ENCODE data around the gene BRSK2. TPM values are rescaled to one million over a fixed set of nuclear protein-coding genes. Genes with fewer than 3 reads are reported as not detected.

BRSK2 gene
- total RNA-seq, 2 donors from 2014 or later = 0.81 to 1.0 TPM

DNA sequence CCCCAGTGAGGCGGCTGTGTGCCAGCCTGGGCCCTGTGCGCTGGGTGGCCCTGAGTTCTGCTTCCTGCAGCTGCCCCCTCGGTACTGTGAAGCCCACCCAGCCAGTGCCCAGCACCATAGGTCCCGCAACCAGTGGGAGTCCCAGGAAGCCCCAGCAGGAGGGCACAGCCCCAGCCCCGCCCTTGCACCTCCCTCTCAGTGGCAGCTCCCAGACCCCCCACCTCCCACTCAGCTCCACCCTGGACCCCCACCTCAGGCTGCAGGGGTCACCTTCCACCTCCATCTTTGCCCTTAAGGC lies 66.0 kb downstream of the BRSK2 start:
- intact Hi-C loops (cut with DNase I) = no loop called here
- no peak for DNase-seq (ENCODE audit: low spot score)

- intact Hi-C loops (cut with DNase I) = no loop called here
- no peak for DNase-seq (ENCODE audit: low spot score)
Measured at GRCh38 chr11:1456176-1456575, 66.4 kb downstream of the BRSK2 start.

- intact Hi-C loops (cut with DNase I) = no loop called here
- no peak for DNase-seq (ENCODE audit: low spot score)
Measured at GRCh38 chr11:1456596-1457325, 67.0 kb downstream of the BRSK2 start.

DNA sequence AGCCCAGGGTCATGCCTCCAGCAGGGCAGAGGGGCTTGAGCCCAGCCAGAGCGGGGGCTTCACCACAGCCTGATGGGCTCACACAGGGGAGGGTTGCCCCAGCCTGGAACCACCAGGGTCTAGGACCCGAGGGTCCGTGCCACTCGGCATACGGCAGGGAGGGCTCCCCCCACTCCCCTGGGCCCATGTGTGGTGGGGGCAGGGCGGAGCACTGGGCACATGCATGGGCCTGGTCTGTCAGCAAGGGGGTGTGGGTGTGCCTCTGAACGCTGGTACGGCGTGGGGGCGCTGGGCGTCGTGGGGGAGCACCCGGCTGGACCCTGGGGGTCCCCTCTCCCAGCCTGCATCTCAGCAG lies 67.6 kb downstream of the BRSK2 start:
- intact Hi-C loops (cut with DNase I) = no loop called here
- no peak for DNase-seq (ENCODE audit: low spot score)

DNA sequence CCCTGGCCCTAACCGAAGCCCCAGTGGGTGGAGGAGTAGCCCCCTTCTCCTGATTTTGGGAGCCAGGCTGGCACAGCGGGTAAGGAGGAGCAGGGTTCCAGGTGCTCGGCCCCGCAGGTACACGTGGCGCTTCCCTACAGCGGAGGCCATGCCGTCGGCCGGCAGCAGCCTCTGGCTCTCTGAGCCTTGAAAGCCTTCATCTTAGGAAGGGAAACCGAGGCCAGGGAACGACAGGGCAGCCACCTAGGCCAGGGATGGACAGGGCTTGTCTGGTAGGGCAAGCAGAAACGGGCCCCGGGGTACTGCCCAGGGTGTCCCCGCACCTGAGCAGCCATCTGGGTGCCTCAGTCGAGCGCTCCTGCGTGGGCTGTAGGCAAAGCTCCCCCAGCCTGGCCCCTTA lies 68.1 kb downstream of the BRSK2 start:
- intact Hi-C loops (cut with DNase I) = no loop called here
- no peak for DNase-seq (ENCODE audit: low spot score)

DNA sequence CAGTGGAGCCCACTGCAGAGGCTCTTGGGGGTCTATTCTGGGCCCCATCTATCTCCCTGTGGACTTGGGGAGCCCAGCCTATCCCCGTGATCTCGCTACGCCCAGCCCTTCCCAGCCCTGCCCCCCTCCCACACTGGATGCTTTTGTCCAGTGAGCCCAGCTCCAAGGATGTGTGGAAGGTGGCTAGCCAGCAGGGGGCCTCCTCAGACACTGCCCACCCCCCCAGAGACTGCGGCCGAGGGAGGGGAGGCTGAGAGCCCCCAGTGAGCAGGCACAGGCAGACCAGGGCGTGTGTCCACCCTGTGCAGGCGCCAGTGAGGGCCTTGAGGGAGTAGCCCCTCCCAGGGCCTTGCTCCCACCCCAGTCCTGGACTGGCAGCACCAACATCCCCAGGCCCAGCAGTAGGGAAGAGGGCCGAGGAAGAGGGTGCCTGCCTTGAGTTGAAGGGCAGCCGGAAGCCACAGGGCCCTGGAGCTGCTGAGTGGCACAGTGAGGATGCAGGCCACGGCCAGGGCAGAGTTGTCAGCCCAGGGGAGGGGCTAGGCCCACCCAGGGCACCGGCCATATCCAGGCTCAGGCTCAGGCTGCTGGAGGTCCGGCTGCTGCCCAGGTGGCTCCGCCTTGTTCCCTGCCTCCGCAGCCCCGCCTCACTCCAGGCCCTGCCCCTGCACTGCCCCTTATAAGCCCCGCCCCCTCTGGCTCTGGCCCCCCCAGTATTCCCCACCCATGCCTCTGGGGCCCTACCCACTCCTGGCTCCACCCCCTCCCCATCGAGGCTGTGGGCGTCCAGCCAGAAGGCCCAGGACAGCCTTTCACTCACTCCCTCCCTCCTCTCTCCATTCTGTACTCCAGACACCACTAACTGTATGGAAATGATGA lies 68.8 kb downstream of the BRSK2 start:
- DNase-seq (ENCODE audit: low spot score) = no peak
- intact Hi-C loops (cut with DNase I) = no loop called here

GRCh38 chr11:1459219-1459575 lies 69.5 kb downstream of the BRSK2 start:
- intact Hi-C loops (cut with DNase I) = no loop called here
- DNase-seq (ENCODE audit: low spot score) = no peak

- intact Hi-C loops (cut with DNase I) = no loop called here
- no peak for DNase-seq (ENCODE audit: low spot score)
Measured at GRCh38 chr11:1459764-1460395, 70.1 kb downstream of the BRSK2 start.

DNA sequence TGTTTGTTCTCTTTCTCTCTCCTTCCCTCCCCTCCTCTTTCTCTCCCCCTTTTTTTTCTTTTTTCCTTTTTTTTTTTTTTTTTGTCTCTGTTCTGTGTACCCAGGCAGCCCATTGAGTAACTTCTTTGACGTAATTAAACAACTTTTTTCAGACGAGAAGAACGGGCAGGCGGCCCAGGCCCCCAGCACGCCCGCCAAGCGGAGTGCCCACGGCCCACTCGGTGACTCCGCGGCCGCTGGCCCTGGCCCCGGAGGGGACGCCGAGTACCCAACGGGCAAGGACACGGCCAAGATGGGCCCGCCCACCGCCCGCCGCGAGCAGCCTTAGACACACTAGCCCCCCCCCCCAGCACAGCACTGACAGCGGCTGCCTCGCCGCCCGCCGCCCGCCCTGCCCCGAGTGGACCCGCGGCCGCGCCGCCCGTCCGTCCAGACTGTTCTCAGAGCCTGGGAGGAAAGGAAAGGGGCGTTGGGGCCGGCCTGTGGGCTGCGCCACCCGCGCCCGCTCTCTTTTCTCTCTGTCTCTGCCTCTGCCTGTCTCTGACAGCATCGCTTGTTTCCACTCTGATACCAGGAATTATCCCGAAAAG lies 70.8 kb downstream of the BRSK2 start:
- intact Hi-C loops (cut with DNase I) = no loop called here
- DNase-seq (ENCODE audit: low spot score) = no peak

DNA sequence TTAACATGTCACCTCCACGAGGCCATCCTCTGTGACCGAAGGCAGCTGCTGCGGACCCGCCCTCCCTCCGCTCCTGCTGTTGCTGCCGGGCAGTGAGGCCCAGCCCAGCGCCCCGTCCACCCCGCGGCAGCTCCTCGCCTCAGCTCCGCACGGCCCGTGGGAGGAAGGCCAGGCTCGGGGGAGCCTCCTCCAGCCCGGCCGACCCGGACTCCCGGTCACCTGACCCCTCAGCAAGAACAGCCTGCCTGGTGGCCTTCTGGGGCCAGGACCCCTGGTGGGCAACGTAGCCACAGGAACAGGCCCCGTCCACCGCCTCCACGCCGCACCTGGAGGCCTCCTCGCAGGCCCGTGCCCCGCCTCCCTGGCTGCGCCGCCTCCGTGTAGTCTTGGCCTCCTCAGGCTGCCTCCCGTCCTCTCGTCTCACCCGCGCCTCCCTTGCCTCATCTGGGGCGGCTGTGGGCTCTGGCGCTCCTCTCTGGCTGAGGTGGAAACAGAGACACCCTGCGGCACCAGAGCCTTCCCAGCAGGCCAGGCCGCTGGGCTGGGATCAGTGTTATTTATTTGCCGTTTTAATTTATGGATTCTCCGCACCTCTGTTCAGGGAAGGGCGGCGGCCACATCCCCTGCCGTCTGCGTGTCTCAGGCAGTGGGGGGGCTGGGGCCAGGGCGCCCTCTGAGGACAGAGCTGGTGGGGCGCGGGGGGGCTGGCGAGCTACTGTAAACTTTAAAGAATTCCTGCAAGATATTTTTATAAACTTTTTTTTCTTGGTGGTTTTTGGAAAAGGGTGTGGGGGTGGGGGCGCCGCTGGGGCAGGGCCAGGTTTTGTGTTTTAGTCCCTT lies 71.5 kb downstream of the BRSK2 start:
- no peak for DNase-seq (ENCODE audit: low spot score)
- intact Hi-C loops (cut with DNase I) = no loop called here

GRCh38 chr11:1461826-1462697 lies 72.3 kb downstream of the BRSK2 start:
- no peak for DNase-seq (ENCODE audit: low spot score)
- intact Hi-C loops (cut with DNase I) = no loop called here

DNA sequence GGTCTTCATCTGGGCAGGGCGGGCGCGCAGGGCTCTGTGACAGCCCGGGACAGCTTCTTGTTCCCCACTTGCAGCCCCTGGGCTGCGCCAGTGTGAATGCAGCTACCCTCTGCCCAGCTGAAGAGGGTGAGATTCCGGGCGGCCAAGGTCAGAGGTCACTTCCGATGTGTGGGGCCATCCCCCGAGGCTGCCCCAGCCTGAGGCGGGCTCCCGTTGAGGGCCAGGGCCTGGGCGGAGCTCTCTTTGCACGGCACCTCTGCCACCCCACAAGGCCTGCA lies 72.9 kb downstream of the BRSK2 start:
- DNase-seq (ENCODE audit: low spot score) = no peak
- intact Hi-C loops (cut with DNase I) = no loop called here

DNA sequence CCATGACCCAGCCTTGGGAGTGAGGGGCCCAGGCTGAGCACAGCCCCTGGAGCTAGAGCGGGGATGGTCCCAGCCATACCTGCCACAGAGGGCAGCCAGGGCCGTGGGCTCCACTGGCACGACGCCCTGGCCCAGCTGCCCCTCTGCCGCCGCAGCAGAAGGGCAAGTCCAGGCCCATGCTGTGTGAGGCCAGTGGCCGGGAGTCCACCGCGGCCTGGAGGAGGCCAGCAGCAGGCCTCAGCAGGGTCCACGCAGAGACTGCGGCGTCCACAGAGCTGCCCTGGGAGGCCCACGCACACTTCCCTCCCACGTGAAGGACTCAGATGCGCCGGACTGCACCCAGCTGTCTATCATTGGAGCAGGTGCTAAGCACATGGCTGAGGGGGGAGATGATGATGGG lies 73.3 kb downstream of the BRSK2 start:
- intact Hi-C loops (cut with DNase I) = no loop called here

DNA sequence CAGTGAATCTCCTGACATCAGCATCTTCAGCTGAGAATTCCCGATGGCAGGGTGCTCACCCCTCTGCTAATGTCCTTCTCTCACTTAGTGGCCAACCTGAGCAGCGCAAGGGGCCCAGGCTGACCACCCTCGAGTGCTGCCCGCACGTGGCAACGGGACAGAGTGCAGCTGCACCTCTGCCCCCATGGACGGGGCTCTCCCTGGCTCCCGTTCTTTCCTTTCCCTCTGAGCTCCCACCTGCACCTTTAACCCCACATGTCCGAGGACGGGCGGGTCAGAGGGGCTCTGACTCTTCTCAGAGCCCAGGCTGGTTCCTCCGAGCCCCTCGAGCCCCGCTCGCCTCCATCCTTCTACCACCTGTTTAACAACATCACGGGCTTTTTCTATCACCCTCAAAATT lies 77.0 kb downstream of the BRSK2 start:
- intact Hi-C loops (cut with DNase I) = no loop called here
- no peak for DNase-seq (ENCODE audit: low spot score)

More for the DNA sequence above, 73.3 kb downstream of the BRSK2 start:
- DNase-seq (ENCODE audit: low spot score) = no peak

- intact Hi-C loops (cut with DNase I) = no loop called here
- DNase-seq (ENCODE audit: low spot score) = no peak
Measured at GRCh38 chr11:1467270-1467669, 77.5 kb downstream of the BRSK2 start.

DNA sequence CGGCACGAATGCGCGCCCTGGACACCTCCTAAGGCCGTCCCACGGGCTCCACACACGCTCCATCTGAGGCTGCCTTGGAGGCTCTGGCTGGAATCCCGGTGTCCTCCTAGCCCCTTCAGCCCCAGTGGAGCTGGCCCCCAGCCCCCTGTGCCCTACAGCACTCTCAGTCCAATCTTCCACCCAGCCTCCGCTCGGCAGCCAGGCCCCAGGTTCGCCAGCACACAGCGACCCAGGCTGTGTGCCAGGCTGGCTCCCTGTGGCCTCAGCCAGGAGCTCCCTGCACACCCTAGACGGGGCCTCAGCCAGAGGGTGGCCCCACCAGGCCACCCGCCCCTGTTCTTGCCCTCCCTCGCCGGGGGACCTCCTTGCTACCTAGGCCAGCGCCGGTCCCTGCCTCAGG lies 78.3 kb downstream of the BRSK2 start:
- no peak for DNase-seq (ENCODE audit: low spot score)
- intact Hi-C loops (cut with DNase I) = no loop called here

DNA sequence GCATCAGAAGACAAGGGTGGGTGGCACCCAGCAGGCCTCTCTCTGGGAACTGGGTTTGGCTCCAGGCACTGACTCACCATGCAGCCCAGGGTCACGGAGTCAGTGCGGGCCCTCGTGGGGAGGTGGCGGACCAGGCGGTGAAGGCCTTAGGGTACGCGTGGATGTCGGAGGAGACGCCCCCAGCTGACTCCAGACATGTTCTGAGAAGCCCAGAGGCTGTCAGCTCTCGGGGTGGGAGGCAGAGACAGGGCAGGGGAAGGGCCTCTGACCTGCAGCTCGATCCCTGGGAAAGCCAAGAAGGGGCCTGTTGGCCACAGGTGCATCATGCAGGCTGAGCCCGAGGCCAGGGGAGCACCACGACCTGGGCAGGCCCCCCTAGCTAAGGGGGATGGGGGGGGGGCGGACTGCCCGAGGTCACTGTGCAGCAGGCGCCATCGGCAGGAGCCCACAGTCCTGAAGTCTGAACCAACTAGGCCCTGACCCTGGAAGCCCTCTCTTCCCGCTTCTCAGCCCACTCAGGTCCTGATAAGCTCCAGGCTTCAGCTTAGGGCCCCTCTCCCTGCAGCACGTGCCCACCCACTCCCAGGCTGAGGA lies 78.8 kb downstream of the BRSK2 start:
- DNase-seq (ENCODE audit: low spot score) = no peak
- intact Hi-C loops (cut with DNase I) = no loop called here

GRCh38 chr11:1469287-1469910 lies 79.7 kb downstream of the BRSK2 start:
- DNase-seq (ENCODE audit: low spot score) = no peak
- intact Hi-C loops (cut with DNase I) = no loop called here
